ENCODE data around the gene ADH1A. TPM values are rescaled to one million over a fixed set of nuclear protein-coding genes. Genes with fewer than 3 reads are reported as not detected.

ADH1A gene
- total RNA-seq (under 1 TPM in 4 of 10 donors, not detected in 6; 0.21 to 1.00 (median 0.78) TPM), polyA plus RNA-seq (not detected)
- long read RNA-seq, donor 1 = 0 reads
- long read RNA-seq, donor 2 = 0 reads
- long read RNA-seq, donor 3 = 0 reads

- TF ChIP-seq, protein P1, sequence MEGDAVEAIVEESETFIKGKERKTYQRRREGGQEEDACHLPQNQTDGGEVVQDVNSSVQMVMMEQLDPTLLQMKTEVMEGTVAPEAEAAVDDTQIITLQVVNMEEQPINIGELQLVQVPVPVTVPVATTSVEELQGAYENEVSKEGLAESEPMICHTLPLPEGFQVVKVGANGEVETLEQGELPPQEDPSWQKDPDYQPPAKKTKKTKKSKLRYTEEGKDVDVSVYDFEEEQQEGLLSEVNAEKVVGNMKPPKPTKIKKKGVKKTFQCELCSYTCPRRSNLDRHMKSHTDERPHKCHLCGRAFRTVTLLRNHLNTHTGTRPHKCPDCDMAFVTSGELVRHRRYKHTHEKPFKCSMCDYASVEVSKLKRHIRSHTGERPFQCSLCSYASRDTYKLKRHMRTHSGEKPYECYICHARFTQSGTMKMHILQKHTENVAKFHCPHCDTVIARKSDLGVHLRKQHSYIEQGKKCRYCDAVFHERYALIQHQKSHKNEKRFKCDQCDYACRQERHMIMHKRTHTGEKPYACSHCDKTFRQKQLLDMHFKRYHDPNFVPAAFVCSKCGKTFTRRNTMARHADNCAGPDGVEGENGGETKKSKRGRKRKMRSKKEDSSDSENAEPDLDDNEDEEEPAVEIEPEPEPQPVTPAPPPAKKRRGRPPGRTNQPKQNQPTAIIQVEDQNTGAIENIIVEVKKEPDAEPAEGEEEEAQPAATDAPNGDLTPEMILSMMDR (IDR thresholded peaks at IDR 0.05) = no peak
- peaks cover 0 to 27% (median 0%) of the 10 kb centered on the region in 11 donors for H3K9me3 ChIP-seq
- intact Hi-C loops (cut with DNase I) = no loop called here
- no peaks in the 10 kb centered on the region for H3K27me3 ChIP-seq
- no peak within 1 kb of the TSS for H3K27ac ChIP-seq
- H3K4me3 ChIP-seq = no peak within 1 kb of the TSS
- H3K36me3 ChIP-seq = no peaks in the 10 kb centered on the region
- no peak for DNase-seq
- no peaks in the 10 kb centered on the region for H3K4me1 ChIP-seq
- ATAC-seq = no peak
- WGBS, 2 donors = 64 to 68% methylated on average over 3 of the region's 3 CpGs
Observed at GRCh38 chr4:99290848-99291786, at the start of gene ADH1A. Gene ADH1A, minus strand, starts transcription at chr4:99290985. Its CDS starts 71 bp downstream, at chr4:99290914.

DNA sequence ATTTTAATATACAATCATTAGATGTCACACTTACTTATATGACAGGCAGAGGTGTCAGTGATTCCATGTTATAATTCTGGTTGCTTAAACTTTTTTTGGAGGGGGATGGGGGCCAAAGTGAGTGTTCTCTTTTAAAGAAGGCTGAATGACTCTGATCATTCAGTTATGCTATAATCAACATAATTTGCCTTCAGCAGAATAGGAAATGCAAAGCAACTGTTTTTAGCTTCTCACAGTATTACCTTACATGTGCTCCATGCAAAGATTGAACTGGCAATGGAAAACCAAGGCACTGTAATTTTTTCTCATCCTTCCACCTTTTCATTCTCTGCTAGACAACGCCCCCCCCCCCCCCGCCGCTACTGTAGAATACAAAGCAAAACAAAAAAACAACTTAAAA, 48.4 kb upstream of the ADH1A start:
- Histone ChIP-seq H3K4me1 (peaks cover 0 to 6% (median 0%) of the 10 kb centered on the region in 9 donors), H3K27ac (no peak overlapping the region), H3K27me3 (no peaks in the 10 kb centered on the region), H3K9me3 (no peaks in the 10 kb centered on the region), H3K4me3 (no peak overlapping the region), H3K36me3 (no peaks in the 10 kb centered on the region)
- WGBS, 2 donors = 84 to 94% methylated on average over 3 of the region's 3 CpGs
- intact Hi-C loops (cut with DNase I) = no loop called here
- TF ChIP-seq, protein P1 (IDR thresholded peaks at IDR 0.05) = no peak
- no peak for ATAC-seq
- no peak for DNase-seq

- H3K9me3 ChIP-seq = peaks cover 0 to 8% (median 0%) of the 10 kb centered on the region in 11 donors
- no peaks in the 10 kb centered on the region for H3K27me3 ChIP-seq
- no peaks in the 10 kb centered on the region for H3K36me3 ChIP-seq
- TF ChIP-seq, protein P1 (IDR thresholded peaks at IDR 0.05) = no peak
- intact Hi-C loops (cut with DNase I) = no loop called here
- DNase-seq = no peak
- H3K4me1 ChIP-seq = peaks cover 0 to 6% (median 0%) of the 10 kb centered on the region in 9 donors
- 39 to 40% methylated on average over 4 of the region's 4 CpGs for WGBS, 2 donors
- no peak for ATAC-seq
- H3K27ac ChIP-seq = no peak overlapping the region
- H3K4me3 ChIP-seq = no peak overlapping the region
Observed at GRCh38 chr4:99336553-99336952, 45.8 kb upstream of the ADH1A start.

GRCh38 chr4:99334880-99335279, 44.1 kb upstream of the ADH1A start:
- intact Hi-C loops (cut with DNase I) = no loop called here
- Histone ChIP-seq H3K4me3 (no peak overlapping the region), H3K27ac (no peak overlapping the region), H3K36me3 (no peaks in the 10 kb centered on the region), H3K4me1 (no peaks in the 10 kb centered on the region), H3K27me3 (no peaks in the 10 kb centered on the region), H3K9me3 (peaks cover 0 to 8% (median 0%) of the 10 kb centered on the region in 11 donors)
- 69 to 75% methylated on average over 1 of the region's 1 CpG for WGBS, 2 donors
- TF ChIP-seq, protein P1 (IDR thresholded peaks at IDR 0.05) = no peak
- ATAC-seq (no peak), DNase-seq (no peak)
